CD4-positive, alpha-beta T cell treated with Interleukin-6 for 4 hours (primary cell): Measurements from ENCODE around the gene ZNF367.
"Not testable (repeated sequence)": the region's sequence is repeated elsewhere in the genome, so short reads cannot be mapped to it uniquely, and the experiment has no call there.

Source experiments
- DNase-seq: peaks from one replicate; pipeline ENCODE4 v3.0.0-alpha.2; 2020; ENCODE audit warnings: mixed read lengths

The ZNF367 gene

GRCh38 chr9:96398582-96399324, 19.4 kb downstream of the ZNF367 start:
- peak; percentile 42 for DNase-seq

- no peak for DNase-seq
Measured at GRCh38 chr9:96395964-96396363, 22.2 kb downstream of the ZNF367 start.

- DNase-seq = no peak
Measured at GRCh38 chr9:96394832-96395496, 23.2 kb downstream of the ZNF367 start.

GRCh38 chr9:96392263-96392662, 25.9 kb downstream of the ZNF367 start:
- DNase-seq = no peak

GRCh38 chr9:96391021-96391765, 27.0 kb downstream of the ZNF367 start:
- peak; percentile 17 for DNase-seq

- DNase-seq = no peak
Measured at GRCh38 chr9:96388144-96388543, 30.0 kb downstream of the ZNF367 start.

GRCh38 chr9:96386157-96386556, 32.0 kb downstream of the ZNF367 start:
- no peak for DNase-seq

GRCh38 chr9:96383165-96383942, 34.8 kb downstream of the ZNF367 start, which contains the start of gene SLC35D2:
SLC35D2 (minus strand) TSS chr9:96383711; CDS start chr9:96383634, 77 bp downstream.
- peak; percentile 36 for DNase-seq

GRCh38 chr9:96382839-96383164, 35.4 kb downstream of the ZNF367 start:
- no peak for DNase-seq

GRCh38 chr9:96382175-96382574, 36.0 kb downstream of the ZNF367 start:
- DNase-seq = peak; percentile 24

- DNase-seq = no peak
Measured at GRCh38 chr9:96381696-96382095, 36.5 kb downstream of the ZNF367 start.

- DNase-seq = no peak
Measured at GRCh38 chr9:96381125-96381524, 37.0 kb downstream of the ZNF367 start.

GRCh38 chr9:96379461-96379860, 38.7 kb downstream of the ZNF367 start:
- no peak for DNase-seq

GRCh38 chr9:96378187-96378586, 40.0 kb downstream of the ZNF367 start:
- DNase-seq = no peak

GRCh38 chr9:96376891-96377874, 41.0 kb downstream of the ZNF367 start:
- DNase-seq = no peak

GRCh38 chr9:96375507-96375906, 42.7 kb downstream of the ZNF367 start:
- not testable (repeated sequence) for DNase-seq

GRCh38 chr9:96367943-96368342, 50.2 kb downstream of the ZNF367 start:
- DNase-seq = no peak

- no peak for DNase-seq
Measured at GRCh38 chr9:96363175-96363967, 54.8 kb downstream of the ZNF367 start.

GRCh38 chr9:96362119-96362518, 56.1 kb downstream of the ZNF367 start:
- DNase-seq = not testable (repeated sequence)

- no peak for DNase-seq
Measured at GRCh38 chr9:96361668-96362067, 56.5 kb downstream of the ZNF367 start.

GRCh38 chr9:96360976-96361375, 57.2 kb downstream of the ZNF367 start:
- DNase-seq = no peak
